ENCODE measurements around the gene ZFP1. TPM values are rescaled to one million over a fixed set of nuclear protein-coding genes. Genes with fewer than 3 reads are reported as not detected.
"Not testable (repeated sequence)": the region's sequence is repeated elsewhere in the genome, so short reads cannot be mapped to it uniquely, and the experiment has no call there.

Gene ZFP1
- total RNA-seq, 2 donors from 2014 or later, result 8.1 to 14.6 TPM

DNA sequence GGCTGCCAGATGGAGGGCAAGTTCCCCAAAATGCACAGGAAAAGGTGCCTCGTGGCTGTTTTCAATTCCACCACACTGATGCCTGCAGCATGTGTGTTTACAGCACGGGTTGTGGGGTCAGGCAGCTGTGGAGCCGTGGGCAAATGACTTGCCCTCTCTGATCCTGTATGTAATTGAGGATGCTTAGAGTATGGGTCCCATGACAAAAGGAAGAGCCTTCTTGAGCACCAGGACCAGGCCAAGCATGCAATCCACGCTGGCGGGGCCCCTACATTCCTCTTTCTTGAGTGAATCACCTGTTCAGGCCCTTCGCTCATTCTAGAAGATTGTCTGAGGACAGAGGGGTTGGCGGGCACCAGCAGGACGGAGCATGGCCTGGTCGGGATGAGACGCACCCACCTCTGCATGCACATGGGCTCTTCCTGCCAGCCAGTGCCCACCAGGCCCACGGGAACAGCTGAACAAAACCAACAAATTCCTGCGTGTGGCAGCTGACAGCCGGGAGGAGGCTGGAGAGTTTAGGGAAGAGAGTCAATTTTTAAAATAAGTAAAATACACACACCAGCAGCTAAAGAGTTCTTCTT is 60.0 kb downstream of the ZFP1 start:
- no peaks in the 10 kb centered on the region for H3K27me3 ChIP-seq (replicated peaks; ENCODE audit: insufficient read depth)
- no peak overlapping the region for H3K4me3 ChIP-seq
- DNase-seq (ENCODE audit: low spot score), result no peak
- no peak for ATAC-seq (ENCODE audit: insufficient number of reproducible peaks, low FRiP score, low read depth)
- H3K27ac ChIP-seq, result no peak overlapping the region
- TF ChIP-seq, protein P1, sequence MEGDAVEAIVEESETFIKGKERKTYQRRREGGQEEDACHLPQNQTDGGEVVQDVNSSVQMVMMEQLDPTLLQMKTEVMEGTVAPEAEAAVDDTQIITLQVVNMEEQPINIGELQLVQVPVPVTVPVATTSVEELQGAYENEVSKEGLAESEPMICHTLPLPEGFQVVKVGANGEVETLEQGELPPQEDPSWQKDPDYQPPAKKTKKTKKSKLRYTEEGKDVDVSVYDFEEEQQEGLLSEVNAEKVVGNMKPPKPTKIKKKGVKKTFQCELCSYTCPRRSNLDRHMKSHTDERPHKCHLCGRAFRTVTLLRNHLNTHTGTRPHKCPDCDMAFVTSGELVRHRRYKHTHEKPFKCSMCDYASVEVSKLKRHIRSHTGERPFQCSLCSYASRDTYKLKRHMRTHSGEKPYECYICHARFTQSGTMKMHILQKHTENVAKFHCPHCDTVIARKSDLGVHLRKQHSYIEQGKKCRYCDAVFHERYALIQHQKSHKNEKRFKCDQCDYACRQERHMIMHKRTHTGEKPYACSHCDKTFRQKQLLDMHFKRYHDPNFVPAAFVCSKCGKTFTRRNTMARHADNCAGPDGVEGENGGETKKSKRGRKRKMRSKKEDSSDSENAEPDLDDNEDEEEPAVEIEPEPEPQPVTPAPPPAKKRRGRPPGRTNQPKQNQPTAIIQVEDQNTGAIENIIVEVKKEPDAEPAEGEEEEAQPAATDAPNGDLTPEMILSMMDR (IDR thresholded peaks at IDR 0.05), result no peak
- H3K4me1 ChIP-seq (ENCODE audit: control insufficient read depth in 1 of 2, low read depth in 2 of 2), result no peaks in the 10 kb centered on the region
- no peaks in the 10 kb centered on the region for H3K36me3 ChIP-seq
- H3K9me3 ChIP-seq, result no peaks in the 10 kb centered on the region

DNA sequence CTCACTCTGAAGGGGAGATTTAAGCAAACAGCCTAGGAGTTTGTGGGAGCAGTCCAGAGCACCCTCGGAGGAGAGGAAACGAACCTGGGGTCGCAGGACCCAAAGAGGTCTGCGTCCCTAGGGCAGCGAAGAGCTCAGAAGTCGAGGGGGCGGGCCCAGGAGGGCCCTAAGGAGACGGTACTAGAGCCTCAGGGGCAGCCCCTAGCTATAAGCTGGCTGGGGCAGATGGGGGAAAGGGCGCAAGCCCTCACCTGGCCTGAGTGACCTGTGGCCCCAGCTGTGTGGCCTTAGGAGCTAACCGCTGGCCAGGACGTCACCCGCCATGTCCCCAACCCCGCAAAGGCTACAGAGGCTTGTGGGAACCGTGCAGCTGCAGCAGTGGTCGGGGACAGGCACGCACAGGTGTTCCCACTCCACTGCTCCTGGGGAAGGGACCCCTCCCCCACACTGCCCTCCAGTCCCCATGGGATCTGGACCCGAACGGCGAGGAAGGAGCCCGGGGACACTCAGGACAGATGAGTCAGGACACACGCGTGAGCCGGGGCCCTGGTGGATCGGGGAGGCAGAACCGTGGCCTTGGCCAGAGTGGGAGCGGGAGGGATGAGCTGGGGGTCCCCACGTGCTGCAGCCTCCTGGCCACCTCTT is 60.7 kb downstream of the ZFP1 start:
- Histone ChIP-seq H3K4me3 (no peak overlapping the region), H3K4me1 (ENCODE audit: control insufficient read depth in 1 of 2, low read depth in 2 of 2) (no peaks in the 10 kb centered on the region), H3K9me3 (no peaks in the 10 kb centered on the region), H3K27me3 (replicated peaks; ENCODE audit: insufficient read depth) (no peaks in the 10 kb centered on the region), H3K27ac (no peak overlapping the region), H3K36me3 (no peaks in the 10 kb centered on the region)
- ATAC-seq (ENCODE audit: insufficient number of reproducible peaks, low FRiP score, low read depth) (no peak), DNase-seq (ENCODE audit: low spot score) (no peak)
- TF ChIP-seq, protein P1 (IDR thresholded peaks at IDR 0.05), result no peak

- not testable (repeated sequence) for DNase-seq (ENCODE audit: low spot score); H3K4me1 ChIP-seq (ENCODE audit: control insufficient read depth in 1 of 2, low read depth in 2 of 2); ATAC-seq (ENCODE audit: insufficient number of reproducible peaks, low FRiP score, low read depth); H3K4me3 ChIP-seq; H3K36me3 ChIP-seq; H3K9me3 ChIP-seq; H3K27me3 ChIP-seq (replicated peaks; ENCODE audit: insufficient read depth); H3K27ac ChIP-seq
Observed at GRCh38 chr16:75209514-75209913, 61.2 kb downstream of the ZFP1 start.

DNA sequence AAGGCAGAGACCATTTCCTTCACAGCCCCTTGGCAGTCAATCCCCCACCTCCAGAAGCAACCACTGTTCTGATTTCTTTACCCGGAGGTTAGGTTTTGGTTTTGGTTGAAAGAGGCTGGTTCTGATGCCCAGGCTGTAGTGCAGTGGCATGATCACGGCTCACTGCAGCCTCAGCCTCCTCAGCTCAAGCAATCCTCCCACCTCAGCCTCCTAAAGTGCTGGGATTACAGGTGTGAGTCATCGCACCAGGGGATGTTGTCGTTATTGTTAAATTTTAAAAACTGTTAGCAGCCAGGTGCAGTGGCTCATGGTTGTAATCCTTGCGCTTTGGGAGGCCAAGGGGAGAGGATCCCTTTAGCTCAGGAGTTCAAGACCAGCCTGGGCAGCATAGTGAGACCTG is 61.6 kb downstream of the ZFP1 start:
- Histone ChIP-seq H3K4me1 (ENCODE audit: control insufficient read depth in 1 of 2, low read depth in 2 of 2) (no peaks in the 10 kb centered on the region), H3K4me3 (no peak overlapping the region), H3K27ac (no peak overlapping the region), H3K36me3 (no peaks in the 10 kb centered on the region), H3K27me3 (replicated peaks; ENCODE audit: insufficient read depth) (no peaks in the 10 kb centered on the region), H3K9me3 (no peaks in the 10 kb centered on the region)
- DNase-seq (ENCODE audit: low spot score), result no peak
- TF ChIP-seq, protein P1 (IDR thresholded peaks at IDR 0.05), result no peak
- no peak for ATAC-seq (ENCODE audit: insufficient number of reproducible peaks, low FRiP score, low read depth)

- DNase-seq (ENCODE audit: low spot score); H3K36me3 ChIP-seq; H3K27ac ChIP-seq; H3K4me3 ChIP-seq; H3K4me1 ChIP-seq (ENCODE audit: control insufficient read depth in 1 of 2, low read depth in 2 of 2); H3K9me3 ChIP-seq; H3K27me3 ChIP-seq (replicated peaks; ENCODE audit: insufficient read depth); ATAC-seq (ENCODE audit: insufficient number of reproducible peaks, low FRiP score, low read depth): not testable (repeated sequence)
Observed at GRCh38 chr16:75211286-75211685, 63.0 kb downstream of the ZFP1 start.

GRCh38 chr16:75216127-75216526 is 67.8 kb downstream of the ZFP1 start:
- H3K27me3 ChIP-seq (replicated peaks; ENCODE audit: insufficient read depth), result no peaks in the 10 kb centered on the region
- H3K9me3 ChIP-seq, result no peaks in the 10 kb centered on the region
- H3K4me1 ChIP-seq (ENCODE audit: control insufficient read depth in 1 of 2, low read depth in 2 of 2), result peaks cover 0 to 14% of the 10 kb centered on the region in 2 donors
- no peak overlapping the region for H3K4me3 ChIP-seq
- ATAC-seq (ENCODE audit: insufficient number of reproducible peaks, low FRiP score, low read depth), result no peak
- no peak for DNase-seq (ENCODE audit: low spot score)
- peak overlapping the region in 1 of 2 donors; percentile 49 for H3K27ac ChIP-seq
- H3K36me3 ChIP-seq, result no peaks in the 10 kb centered on the region
- TF ChIP-seq, protein P1 (IDR thresholded peaks at IDR 0.05), result no peak

Measured in thoracic aorta (tissue), 2 donors.